ENCODE data around the gene PNMA1. TPM values are rescaled to one million over a fixed set of nuclear protein-coding genes. Genes with fewer than 3 reads are reported as not detected.
A peak's percentile ranks its signal among the peaks of the same experiment; 100 is the strongest.

PNMA1 gene
- polyA plus RNA-seq, 1 donor from 2014 or later: 205 TPM

- no peak for TF ChIP-seq TAF1 (IDR thresholded peaks at IDR 0.05; ENCODE audit: low read depth)
- TF ChIP-seq POLR2AphosphoS5 (IDR thresholded peaks at IDR 0.05): peak; percentile 38
- TF ChIP-seq, protein P1, sequence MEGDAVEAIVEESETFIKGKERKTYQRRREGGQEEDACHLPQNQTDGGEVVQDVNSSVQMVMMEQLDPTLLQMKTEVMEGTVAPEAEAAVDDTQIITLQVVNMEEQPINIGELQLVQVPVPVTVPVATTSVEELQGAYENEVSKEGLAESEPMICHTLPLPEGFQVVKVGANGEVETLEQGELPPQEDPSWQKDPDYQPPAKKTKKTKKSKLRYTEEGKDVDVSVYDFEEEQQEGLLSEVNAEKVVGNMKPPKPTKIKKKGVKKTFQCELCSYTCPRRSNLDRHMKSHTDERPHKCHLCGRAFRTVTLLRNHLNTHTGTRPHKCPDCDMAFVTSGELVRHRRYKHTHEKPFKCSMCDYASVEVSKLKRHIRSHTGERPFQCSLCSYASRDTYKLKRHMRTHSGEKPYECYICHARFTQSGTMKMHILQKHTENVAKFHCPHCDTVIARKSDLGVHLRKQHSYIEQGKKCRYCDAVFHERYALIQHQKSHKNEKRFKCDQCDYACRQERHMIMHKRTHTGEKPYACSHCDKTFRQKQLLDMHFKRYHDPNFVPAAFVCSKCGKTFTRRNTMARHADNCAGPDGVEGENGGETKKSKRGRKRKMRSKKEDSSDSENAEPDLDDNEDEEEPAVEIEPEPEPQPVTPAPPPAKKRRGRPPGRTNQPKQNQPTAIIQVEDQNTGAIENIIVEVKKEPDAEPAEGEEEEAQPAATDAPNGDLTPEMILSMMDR (IDR thresholded peaks at IDR 0.05; ENCODE audit: poor library complexity, severe bottlenecking): no peak
- no peak for TF ChIP-seq EP300 (conservative IDR thresholded peaks at IDR 0.05; ENCODE audit: poor library complexity, severe bottlenecking)
- TF ChIP-seq, protein P2, sequence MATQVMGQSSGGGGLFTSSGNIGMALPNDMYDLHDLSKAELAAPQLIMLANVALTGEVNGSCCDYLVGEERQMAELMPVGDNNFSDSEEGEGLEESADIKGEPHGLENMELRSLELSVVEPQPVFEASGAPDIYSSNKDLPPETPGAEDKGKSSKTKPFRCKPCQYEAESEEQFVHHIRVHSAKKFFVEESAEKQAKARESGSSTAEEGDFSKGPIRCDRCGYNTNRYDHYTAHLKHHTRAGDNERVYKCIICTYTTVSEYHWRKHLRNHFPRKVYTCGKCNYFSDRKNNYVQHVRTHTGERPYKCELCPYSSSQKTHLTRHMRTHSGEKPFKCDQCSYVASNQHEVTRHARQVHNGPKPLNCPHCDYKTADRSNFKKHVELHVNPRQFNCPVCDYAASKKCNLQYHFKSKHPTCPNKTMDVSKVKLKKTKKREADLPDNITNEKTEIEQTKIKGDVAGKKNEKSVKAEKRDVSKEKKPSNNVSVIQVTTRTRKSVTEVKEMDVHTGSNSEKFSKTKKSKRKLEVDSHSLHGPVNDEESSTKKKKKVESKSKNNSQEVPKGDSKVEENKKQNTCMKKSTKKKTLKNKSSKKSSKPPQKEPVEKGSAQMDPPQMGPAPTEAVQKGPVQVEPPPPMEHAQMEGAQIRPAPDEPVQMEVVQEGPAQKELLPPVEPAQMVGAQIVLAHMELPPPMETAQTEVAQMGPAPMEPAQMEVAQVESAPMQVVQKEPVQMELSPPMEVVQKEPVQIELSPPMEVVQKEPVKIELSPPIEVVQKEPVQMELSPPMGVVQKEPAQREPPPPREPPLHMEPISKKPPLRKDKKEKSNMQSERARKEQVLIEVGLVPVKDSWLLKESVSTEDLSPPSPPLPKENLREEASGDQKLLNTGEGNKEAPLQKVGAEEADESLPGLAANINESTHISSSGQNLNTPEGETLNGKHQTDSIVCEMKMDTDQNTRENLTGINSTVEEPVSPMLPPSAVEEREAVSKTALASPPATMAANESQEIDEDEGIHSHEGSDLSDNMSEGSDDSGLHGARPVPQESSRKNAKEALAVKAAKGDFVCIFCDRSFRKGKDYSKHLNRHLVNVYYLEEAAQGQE (IDR thresholded peaks at IDR 0.05; ENCODE audit: borderline replicate concordance): peak; percentile 15
- no peak for TF ChIP-seq SMC3 (conservative IDR thresholded peaks at IDR 0.05; ENCODE audit: poor library complexity)
- peak; percentile 39 for TF ChIP-seq MXI1 (conservative IDR thresholded peaks at IDR 0.05; ENCODE audit: poor library complexity, severe bottlenecking)
- no peak for TF ChIP-seq RAD21 (conservative IDR thresholded peaks at IDR 0.05)
- Histone ChIP-seq H4K20me1 (ENCODE audit: insufficient read depth) (no peaks in the 10 kb centered on the region), H3K4me2 (ENCODE audit: low read length) (peak overlapping the region; percentile 69), H3K9ac (ENCODE audit: low read length) (peak overlapping the region; percentile 90), H3K4me3 (ENCODE audit: low read length) (peak overlapping the region; percentile 92), H3K36me3 (ENCODE audit: insufficient read depth, low read length) (no peaks in the 10 kb centered on the region), H3K27me3 (ENCODE audit: insufficient read depth, low read depth, low read length) (no peaks in the 10 kb centered on the region), H3K27ac (ENCODE audit: low read length) (peak overlapping the region; percentile 91), H3K9me3 (ENCODE audit: low read length) (no peaks in the 10 kb centered on the region), H3K9me2 (ENCODE audit: insufficient read depth, low read length) (no peaks in the 10 kb centered on the region), H3F3A (ENCODE audit: insufficient read depth, low read length, poor library complexity, severe bottlenecking) (peaks cover 5% of the 10 kb centered on the region), H3K79me2 (replicated peaks; ENCODE audit: insufficient read depth, low read length) (peaks cover 16% of the 10 kb centered on the region), H2AFZ (ENCODE audit: low read depth, low read length) (peak overlapping the region; percentile 51)
Observed at GRCh38 chr14:73759183-73759713, 45.1 kb upstream of the PNMA1 start.

DNA sequence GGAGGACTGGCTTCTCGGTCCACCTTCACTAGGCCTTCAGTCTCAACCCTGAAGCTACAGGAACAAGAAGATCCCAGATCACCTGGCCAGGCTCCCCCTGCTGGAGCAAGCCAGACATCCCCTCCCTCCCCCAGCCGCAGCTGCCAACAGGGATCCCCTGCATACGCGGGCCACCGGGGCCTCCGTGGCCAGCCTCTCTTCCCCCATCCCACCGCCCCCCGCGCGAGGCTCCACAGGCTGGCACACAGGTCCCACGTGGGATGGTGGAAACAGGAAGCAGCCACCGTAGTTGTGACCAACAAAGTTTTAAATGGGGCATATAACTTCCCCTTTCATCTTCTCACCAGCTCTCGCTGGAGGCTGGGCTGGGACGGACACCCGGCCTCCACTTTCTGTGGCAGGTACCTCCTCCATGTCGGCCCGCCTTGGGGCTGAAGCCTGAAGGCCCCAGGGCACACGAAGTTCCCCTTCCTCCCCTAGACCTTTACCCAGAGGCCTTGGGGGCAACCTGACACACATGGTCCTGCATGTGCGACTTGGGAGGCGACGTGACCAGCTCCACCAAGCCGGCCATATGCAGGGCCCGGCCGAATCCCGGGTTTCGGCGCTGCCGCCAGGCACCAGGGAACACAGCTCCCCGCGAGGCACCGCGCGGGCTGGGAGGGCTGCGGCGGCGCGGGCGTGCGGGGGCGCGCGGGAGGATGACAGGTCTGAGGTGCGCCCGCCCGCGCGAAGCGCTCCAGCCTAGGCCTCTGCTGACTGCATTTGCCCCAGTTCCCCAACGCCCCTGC, 44.4 kb upstream of the PNMA1 start:
- H3F3A ChIP-seq (ENCODE audit: insufficient read depth, low read length, poor library complexity, severe bottlenecking): peaks cover 5% of the 10 kb centered on the region
- TF ChIP-seq, protein P1 (IDR thresholded peaks at IDR 0.05; ENCODE audit: poor library complexity, severe bottlenecking): peak; percentile 73
- no peak for TF ChIP-seq EP300 (conservative IDR thresholded peaks at IDR 0.05; ENCODE audit: poor library complexity, severe bottlenecking)
- TF ChIP-seq EZH2 (IDR thresholded peaks at IDR 0.05; ENCODE audit: borderline replicate concordance, insufficient read depth, low read length, poor library complexity, severe bottlenecking): no peak
- TF ChIP-seq SMC3 (conservative IDR thresholded peaks at IDR 0.05; ENCODE audit: poor library complexity): peak; percentile 67
- TF ChIP-seq POLR2AphosphoS5 (IDR thresholded peaks at IDR 0.05): no peak
- peak; percentile 43 for TF ChIP-seq RAD21 (conservative IDR thresholded peaks at IDR 0.05)
- TF ChIP-seq, protein P2 (IDR thresholded peaks at IDR 0.05; ENCODE audit: borderline replicate concordance): no peak
- TF ChIP-seq MXI1 (conservative IDR thresholded peaks at IDR 0.05; ENCODE audit: poor library complexity, severe bottlenecking): peak; percentile 65
- TF ChIP-seq TAF1 (IDR thresholded peaks at IDR 0.05; ENCODE audit: low read depth): no peak
- H3K27ac ChIP-seq (ENCODE audit: low read length): peak overlapping the region; percentile 77
- H3K79me2 ChIP-seq (replicated peaks; ENCODE audit: insufficient read depth, low read length): peaks cover 16% of the 10 kb centered on the region
- peak overlapping the region; percentile 90 for H3K9ac ChIP-seq (ENCODE audit: low read length)
- no peaks in the 10 kb centered on the region for H4K20me1 ChIP-seq (ENCODE audit: insufficient read depth)
- peak overlapping the region; percentile 69 for H3K4me2 ChIP-seq (ENCODE audit: low read length)
- no peaks in the 10 kb centered on the region for H3K9me3 ChIP-seq (ENCODE audit: low read length)
- H3K4me3 ChIP-seq (ENCODE audit: low read length): peak overlapping the region; percentile 92
- no peaks in the 10 kb centered on the region for H3K9me2 ChIP-seq (ENCODE audit: insufficient read depth, low read length)
- H3K27me3 ChIP-seq (ENCODE audit: insufficient read depth, low read depth, low read length): no peaks in the 10 kb centered on the region
- H2AFZ ChIP-seq (ENCODE audit: low read depth, low read length): peak overlapping the region; percentile 51
- H3K36me3 ChIP-seq (ENCODE audit: insufficient read depth, low read length): no peaks in the 10 kb centered on the region
